ENCODE results near the gene COL13A1.

The COL13A1 gene

GRCh38 chr10:69979174-69979573 is 177.5 kb downstream of the COL13A1 start:
- no peaks in the 10 kb centered on the region for H3K4me1 ChIP-seq (ENCODE audit: control insufficient read depth in 1 of 2, insufficient read depth in 2 of 2, low read length in 2 of 2)
- H3K9me3 ChIP-seq (ENCODE audit: control insufficient read depth in 1 of 2, low read length in 2 of 2), result peaks cover 7 to 21% of the 10 kb centered on the region in 2 donors
- H3K4me3 ChIP-seq (ENCODE audit: low read depth in 1 of 2, low read length in 2 of 2), result no peak overlapping the region
- H3K27ac ChIP-seq (ENCODE audit: low read length), result no peak overlapping the region
- H3K36me3 ChIP-seq (ENCODE audit: control insufficient read depth in 1 of 2, insufficient read depth in 2 of 2, low read length in 2 of 2), result no peaks in the 10 kb centered on the region
- H3K27me3 ChIP-seq (ENCODE audit: low read depth, low read length), result no peaks in the 10 kb centered on the region

- no peak overlapping the region for H3K27ac ChIP-seq (ENCODE audit: low read length)
- no peaks in the 10 kb centered on the region for H3K36me3 ChIP-seq (ENCODE audit: control insufficient read depth in 1 of 2, insufficient read depth in 2 of 2, low read length in 2 of 2)
- H3K27me3 ChIP-seq (ENCODE audit: low read depth, low read length), result no peaks in the 10 kb centered on the region
- H3K4me3 ChIP-seq (ENCODE audit: low read depth in 1 of 2, low read length in 2 of 2), result no peak overlapping the region
- H3K4me1 ChIP-seq (ENCODE audit: control insufficient read depth in 1 of 2, insufficient read depth in 2 of 2, low read length in 2 of 2), result no peaks in the 10 kb centered on the region
- H3K9me3 ChIP-seq (ENCODE audit: control insufficient read depth in 1 of 2, low read length in 2 of 2), result peaks cover 7 to 21% of the 10 kb centered on the region in 2 donors
Observed at GRCh38 chr10:69980672-69981071, 179.0 kb downstream of the COL13A1 start.

- Histone ChIP-seq H3K9me3 (ENCODE audit: control insufficient read depth in 1 of 2, low read length in 2 of 2) (no peaks in the 10 kb centered on the region), H3K4me1 (ENCODE audit: control insufficient read depth in 1 of 2, insufficient read depth in 2 of 2, low read length in 2 of 2) (no peaks in the 10 kb centered on the region), H3K27me3 (ENCODE audit: low read depth, low read length) (no peaks in the 10 kb centered on the region), H3K4me3 (ENCODE audit: low read depth in 1 of 2, low read length in 2 of 2) (no peak overlapping the region), H3K36me3 (ENCODE audit: control insufficient read depth in 1 of 2, insufficient read depth in 2 of 2, low read length in 2 of 2) (no peaks in the 10 kb centered on the region), H3K27ac (ENCODE audit: low read length) (no peak overlapping the region)
Observed at GRCh38 chr10:69988094-69988493, 186.4 kb downstream of the COL13A1 start.

GRCh38 chr10:69991151-69991550 is 189.4 kb downstream of the COL13A1 start:
- H3K27me3 ChIP-seq (ENCODE audit: low read depth, low read length), result no peaks in the 10 kb centered on the region
- H3K36me3 ChIP-seq (ENCODE audit: control insufficient read depth in 1 of 2, insufficient read depth in 2 of 2, low read length in 2 of 2), result no peaks in the 10 kb centered on the region
- no peak overlapping the region for H3K4me3 ChIP-seq (ENCODE audit: low read depth in 1 of 2, low read length in 2 of 2)
- H3K27ac ChIP-seq (ENCODE audit: low read length), result no peak overlapping the region
- H3K9me3 ChIP-seq (ENCODE audit: control insufficient read depth in 1 of 2, low read length in 2 of 2), result no peaks in the 10 kb centered on the region
- H3K4me1 ChIP-seq (ENCODE audit: control insufficient read depth in 1 of 2, insufficient read depth in 2 of 2, low read length in 2 of 2), result no peaks in the 10 kb centered on the region

GRCh38 chr10:69994262-69994661 is 192.6 kb downstream of the COL13A1 start:
- Histone ChIP-seq H3K9me3 (ENCODE audit: control insufficient read depth in 1 of 2, low read length in 2 of 2) (no peaks in the 10 kb centered on the region), H3K4me1 (ENCODE audit: control insufficient read depth in 1 of 2, insufficient read depth in 2 of 2, low read length in 2 of 2) (no peaks in the 10 kb centered on the region), H3K4me3 (ENCODE audit: low read depth in 1 of 2, low read length in 2 of 2) (no peak overlapping the region), H3K27ac (ENCODE audit: low read length) (no peak overlapping the region), H3K27me3 (ENCODE audit: low read depth, low read length) (no peaks in the 10 kb centered on the region), H3K36me3 (ENCODE audit: control insufficient read depth in 1 of 2, insufficient read depth in 2 of 2, low read length in 2 of 2) (no peaks in the 10 kb centered on the region)

GRCh38 chr10:69996611-69997010 is 194.9 kb downstream of the COL13A1 start:
- Histone ChIP-seq H3K27ac (ENCODE audit: low read length) (no peak overlapping the region), H3K36me3 (ENCODE audit: control insufficient read depth in 1 of 2, insufficient read depth in 2 of 2, low read length in 2 of 2) (no peaks in the 10 kb centered on the region), H3K9me3 (ENCODE audit: control insufficient read depth in 1 of 2, low read length in 2 of 2) (no peaks in the 10 kb centered on the region), H3K27me3 (ENCODE audit: low read depth, low read length) (no peaks in the 10 kb centered on the region), H3K4me3 (ENCODE audit: low read depth in 1 of 2, low read length in 2 of 2) (no peak overlapping the region), H3K4me1 (ENCODE audit: control insufficient read depth in 1 of 2, insufficient read depth in 2 of 2, low read length in 2 of 2) (no peaks in the 10 kb centered on the region)

- Histone ChIP-seq H3K36me3 (ENCODE audit: control insufficient read depth in 1 of 2, insufficient read depth in 2 of 2, low read length in 2 of 2) (no peaks in the 10 kb centered on the region), H3K27me3 (ENCODE audit: low read depth, low read length) (no peaks in the 10 kb centered on the region), H3K27ac (ENCODE audit: low read length) (no peak overlapping the region), H3K4me3 (ENCODE audit: low read depth in 1 of 2, low read length in 2 of 2) (no peak overlapping the region), H3K4me1 (ENCODE audit: control insufficient read depth in 1 of 2, insufficient read depth in 2 of 2, low read length in 2 of 2) (no peaks in the 10 kb centered on the region), H3K9me3 (ENCODE audit: control insufficient read depth in 1 of 2, low read length in 2 of 2) (no peaks in the 10 kb centered on the region)
Observed at GRCh38 chr10:70000262-70000661, 198.6 kb downstream of the COL13A1 start.

GRCh38 chr10:70007116-70007820 is 205.6 kb downstream of the COL13A1 start:
- Histone ChIP-seq H3K27ac (ENCODE audit: low read length) (no peak overlapping the region), H3K9me3 (ENCODE audit: control insufficient read depth in 1 of 2, low read length in 2 of 2) (peaks cover 0 to 3% of the 10 kb centered on the region in 2 donors)

More at GRCh38 chr10:70007116-70007820, 205.6 kb downstream of the COL13A1 start:
- Histone ChIP-seq H3K4me3 (ENCODE audit: low read depth in 1 of 2, low read length in 2 of 2) (no peak overlapping the region), H3K36me3 (ENCODE audit: control insufficient read depth in 1 of 2, insufficient read depth in 2 of 2, low read length in 2 of 2) (no peaks in the 10 kb centered on the region), H3K4me1 (ENCODE audit: control insufficient read depth in 1 of 2, insufficient read depth in 2 of 2, low read length in 2 of 2) (no peaks in the 10 kb centered on the region), H3K27me3 (ENCODE audit: low read depth, low read length) (no peaks in the 10 kb centered on the region)
